Islet precursor cell (in vitro differentiated cells): Measurements from ENCODE around the gene STARD8.
"Not testable (repeated sequence)": the region's sequence is repeated elsewhere in the genome, so short reads cannot be mapped to it uniquely, and the experiment has no call there.

Experiments used
- DNase-seq: peaks from one replicate; pipeline ENCODE4 v3.0.0-alpha.2; 2018

Gene STARD8

DNA sequence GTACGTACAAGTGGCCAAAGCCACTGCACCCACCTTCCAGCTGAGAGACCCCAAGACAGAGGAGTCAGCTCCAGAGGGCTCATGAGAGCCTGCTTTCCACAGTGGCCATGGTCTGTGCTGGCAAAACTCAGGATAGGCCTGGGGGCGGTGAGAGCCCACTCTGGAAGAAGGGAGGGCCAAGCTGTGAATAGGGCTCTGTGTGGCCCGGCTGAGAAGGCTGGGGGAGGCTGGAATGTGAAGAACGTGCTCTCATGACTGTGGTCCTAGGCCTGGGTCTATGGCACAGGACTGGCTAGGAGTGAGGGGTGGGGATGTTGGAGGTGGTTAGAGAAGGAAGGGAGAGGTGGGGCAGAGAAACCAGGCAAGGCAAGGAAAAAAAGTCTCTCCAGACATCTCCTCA is 13.3 kb downstream of the STARD8 start:
- peak; percentile 90 for DNase-seq

DNA sequence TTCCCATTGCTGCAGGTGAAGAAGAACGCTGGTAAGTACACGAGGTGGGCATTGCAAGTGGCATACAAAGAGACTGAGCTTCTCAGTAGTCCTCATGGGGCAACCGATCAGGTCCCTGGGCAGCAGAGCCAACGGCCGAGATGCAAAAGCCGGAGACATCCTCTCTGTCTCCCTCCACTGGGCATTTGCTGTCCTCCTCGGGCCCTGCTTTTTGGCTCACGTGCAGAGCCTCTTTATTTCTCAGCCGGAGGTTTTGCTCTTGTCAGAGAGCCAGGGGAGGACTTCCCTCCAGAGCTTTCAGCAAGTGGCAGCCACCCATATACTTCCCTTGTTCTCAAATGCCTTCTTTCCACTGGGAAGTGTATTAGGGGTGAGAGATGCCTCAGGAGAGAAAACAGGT is 18.0 kb downstream of the STARD8 start:
- no peak for DNase-seq

DNA sequence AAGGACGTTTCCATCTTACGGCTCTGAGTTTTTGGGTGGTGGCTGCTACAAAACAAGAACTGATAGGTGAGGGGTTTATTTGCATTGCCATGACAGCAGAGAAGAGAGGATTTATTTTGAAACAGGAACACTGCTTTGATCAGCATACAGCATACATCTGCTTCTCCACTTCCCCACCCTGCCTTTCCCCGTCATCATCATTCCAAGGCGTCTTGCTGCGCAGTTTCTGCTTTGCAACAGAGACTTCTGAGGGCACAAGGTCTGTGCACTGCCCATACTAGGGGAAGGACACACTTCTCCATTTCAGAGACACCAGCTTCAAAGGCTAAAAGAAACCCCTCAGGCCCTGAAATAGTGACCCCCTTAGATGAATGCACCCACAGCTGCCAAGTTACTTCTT is 19.1 kb downstream of the STARD8 start:
- no peak for DNase-seq

DNA sequence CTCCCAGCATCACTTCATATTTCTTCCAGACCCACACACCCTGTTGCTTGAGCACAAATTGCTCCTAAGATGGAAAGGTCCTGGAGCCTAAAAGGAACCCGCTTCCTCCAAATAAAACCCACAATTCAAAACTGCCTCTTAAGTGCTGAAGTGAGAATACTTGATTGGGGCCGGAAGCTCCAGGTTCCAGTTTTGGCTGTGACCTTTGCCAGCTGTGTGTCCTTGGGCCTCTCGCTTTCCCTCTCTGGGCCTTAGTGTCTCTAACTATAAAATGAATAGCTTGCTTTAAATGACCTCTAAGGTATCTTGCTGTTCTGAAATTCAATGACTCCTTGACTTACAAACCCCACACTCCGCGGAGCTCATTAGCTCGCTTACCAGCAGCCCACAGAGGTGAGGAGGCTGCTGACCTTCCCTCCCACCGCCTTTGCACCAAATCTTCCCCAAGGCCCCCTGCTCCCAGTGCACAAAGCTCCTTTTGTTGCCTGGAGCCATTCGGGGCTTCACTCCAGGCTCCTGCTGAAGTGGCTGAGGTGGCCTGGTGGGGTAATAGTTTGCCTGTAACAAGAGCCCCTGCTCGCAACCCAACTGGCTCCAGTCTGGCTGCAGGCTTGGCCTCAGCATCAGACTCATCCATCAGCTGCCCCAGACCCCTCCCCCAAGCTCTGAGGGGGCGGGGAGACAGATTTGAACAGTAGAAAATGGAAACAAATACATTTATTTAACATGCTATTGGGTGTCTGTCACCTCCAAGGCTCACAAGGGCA is 21.8 kb downstream of the STARD8 start:
- peak; percentile 95 for DNase-seq

GRCh38 chrX:68669871-68670270 is 22.4 kb downstream of the STARD8 start:
- DNase-seq: no peak

GRCh38 chrX:68671221-68671620 is 23.8 kb downstream of the STARD8 start:
- DNase-seq: no peak

DNA sequence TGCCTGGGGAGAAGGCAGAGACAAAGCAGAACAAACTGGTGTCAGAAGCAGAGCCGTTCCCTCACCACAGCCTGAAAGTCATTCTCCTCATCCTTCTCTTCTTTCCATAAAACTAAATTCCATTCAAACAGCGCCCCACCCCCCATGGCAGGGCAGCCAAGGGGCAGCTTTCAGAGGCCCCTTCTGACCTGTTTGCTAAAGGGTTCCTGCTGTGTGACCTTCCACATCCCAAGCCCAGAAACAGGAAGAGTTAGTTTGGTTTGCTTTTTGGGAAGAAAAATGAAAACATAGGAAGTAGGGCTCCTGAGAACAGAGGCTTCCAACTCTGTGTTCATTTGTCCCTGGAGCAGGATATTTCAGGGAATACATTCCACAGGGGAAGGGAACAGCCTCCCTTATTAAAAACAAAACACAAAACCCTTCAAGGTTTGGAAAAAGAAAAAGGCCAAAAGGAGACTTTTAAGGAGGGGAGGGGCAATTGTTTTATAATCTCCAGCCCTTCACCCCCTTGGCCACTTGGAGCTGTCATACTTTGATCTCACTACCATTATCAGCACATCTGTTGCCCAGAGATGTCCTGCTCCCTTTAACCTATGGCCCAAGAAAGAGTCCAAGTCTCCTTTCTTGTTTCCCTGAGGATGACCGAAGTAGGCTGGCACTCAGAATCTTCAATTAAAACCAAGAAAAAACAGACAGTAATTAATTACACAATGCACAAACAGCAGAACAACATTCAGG is 25.3 kb downstream of the STARD8 start:
- DNase-seq: no peak

DNA sequence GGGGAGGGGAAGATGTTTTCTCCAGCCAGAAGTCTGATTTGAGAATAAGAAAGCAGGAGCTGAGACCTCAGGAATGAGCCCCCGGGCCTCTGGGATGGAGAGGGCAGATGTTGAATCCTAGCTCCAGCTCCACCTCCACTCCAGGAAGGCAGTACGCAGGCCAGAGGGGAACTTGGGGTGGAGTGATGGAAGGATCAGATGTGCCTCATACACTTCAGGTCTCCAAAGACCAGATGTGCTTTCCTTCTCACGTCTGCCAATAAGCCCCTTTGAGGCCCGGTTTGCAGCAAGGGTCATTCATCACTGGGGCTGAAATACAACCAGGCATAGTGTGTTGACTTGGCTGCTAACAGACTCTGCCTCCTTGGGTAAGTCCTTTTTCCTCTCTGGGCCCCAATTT is 28.1 kb downstream of the STARD8 start:
- no peak for DNase-seq

DNA sequence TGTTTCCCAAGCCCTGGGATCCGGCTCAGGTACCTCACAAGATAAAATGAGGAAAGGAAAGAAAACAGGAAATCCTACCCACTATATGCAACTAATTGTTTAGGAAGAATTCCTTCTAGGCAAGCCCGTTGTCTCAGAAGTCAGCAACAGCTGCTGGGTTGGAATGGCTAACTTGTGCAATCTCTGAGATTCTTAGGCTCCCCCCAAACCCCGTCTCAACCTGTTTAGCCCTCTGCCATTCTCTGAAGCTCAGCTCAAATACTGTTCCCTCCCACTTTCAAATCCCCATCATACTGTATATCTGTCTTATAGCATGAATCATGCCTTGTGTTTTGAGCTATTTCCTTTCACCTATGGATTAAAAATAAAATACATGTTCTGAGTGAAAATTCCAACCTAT is 28.9 kb downstream of the STARD8 start:
- no peak for DNase-seq

GRCh38 chrX:68677998-68678397 is 30.5 kb downstream of the STARD8 start:
- DNase-seq: no peak

- no peak for DNase-seq
Observed at GRCh38 chrX:68681443-68681941, 34.0 kb downstream of the STARD8 start.

DNA sequence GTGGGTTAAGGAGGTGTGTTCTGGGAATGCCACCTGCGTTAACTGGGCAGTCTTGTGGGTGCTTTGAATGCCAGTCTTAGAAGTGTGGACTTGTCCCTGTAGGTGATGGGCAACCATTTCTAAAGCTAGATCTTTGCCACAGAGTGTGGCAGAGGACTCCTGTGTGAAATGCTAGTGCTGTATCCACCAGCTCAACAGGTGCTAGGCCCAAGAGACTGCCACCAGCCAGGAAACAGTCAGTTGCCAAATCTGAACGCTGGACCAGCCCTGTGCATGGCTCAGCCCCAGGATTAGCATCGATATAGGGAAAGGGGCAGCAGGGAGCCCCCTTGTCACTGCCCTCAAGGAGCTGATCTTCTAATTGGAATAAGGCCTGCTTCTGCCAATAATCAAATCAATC is 35.3 kb downstream of the STARD8 start:
- no peak for DNase-seq

- DNase-seq: no peak
Observed at GRCh38 chrX:68683580-68683979, 36.1 kb downstream of the STARD8 start.

DNA sequence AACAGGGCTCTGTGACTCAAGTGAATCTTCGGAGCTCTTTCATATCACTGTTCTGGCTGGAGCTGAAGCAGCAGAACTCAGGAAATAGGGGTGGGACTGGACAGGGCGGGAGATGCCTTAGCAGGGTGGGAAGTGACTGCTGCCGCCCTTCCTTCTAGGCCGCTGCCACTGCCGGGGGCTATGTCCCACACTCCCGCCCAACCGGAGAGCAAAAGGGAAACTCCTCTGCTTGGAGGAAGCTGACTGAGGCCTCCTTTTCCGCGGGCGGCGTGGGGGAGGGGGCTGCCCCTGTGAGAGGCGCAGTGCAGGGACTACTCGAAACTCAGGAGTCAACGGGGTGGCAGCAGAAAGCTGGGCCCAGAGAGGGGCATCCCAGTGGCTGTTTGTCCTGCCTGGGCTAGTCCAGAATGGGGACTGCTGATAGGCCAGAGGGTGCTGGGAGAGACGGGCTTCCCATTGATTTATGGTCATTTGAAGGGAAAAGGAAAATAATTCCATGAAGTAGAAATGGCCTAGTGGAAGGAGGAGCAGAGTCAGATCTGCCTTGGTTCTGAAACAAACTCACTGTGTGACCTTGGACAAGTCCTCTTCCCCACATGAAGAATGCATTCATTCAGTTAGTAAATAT is 36.9 kb downstream of the STARD8 start:
- peak; percentile 79 for DNase-seq

DNA sequence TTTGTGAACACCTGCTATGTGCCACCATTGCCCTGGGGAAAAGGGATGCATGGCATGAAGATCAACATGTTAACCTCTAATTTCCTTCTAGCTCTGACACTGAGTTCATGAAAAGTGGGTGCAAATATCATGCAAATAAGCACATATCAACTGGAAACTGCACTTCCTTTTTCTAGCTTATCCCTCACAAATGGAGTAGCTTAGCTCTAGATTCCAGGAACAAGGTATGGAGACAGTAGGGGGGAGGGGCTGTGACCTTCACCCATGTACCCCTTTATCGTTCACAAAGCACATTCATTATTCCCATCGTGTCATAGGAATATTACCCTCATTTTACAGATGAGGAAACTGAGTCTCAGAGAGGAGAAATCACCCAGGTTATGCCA is 37.4 kb downstream of the STARD8 start:
- no peak for DNase-seq

DNA sequence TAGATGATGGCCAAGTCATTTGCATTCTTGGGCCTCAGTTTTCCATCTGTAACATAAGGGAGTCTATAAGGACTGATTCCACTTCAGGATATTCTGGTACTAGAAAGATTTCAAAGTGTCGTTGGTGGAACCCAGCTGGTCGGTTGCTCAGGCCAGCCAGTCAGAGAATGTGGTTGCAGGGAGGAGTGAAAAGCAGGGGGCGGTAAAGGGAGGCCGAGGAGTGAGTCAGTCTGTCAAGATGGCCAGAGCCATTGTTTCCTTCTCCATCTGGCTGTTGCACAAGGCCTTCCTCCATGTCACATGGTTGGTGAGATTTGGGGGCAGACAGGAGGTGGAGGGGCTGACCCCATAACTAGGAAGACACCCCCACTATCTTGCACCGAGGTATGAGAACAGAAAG is 38.2 kb downstream of the STARD8 start:
- DNase-seq: peak; percentile 68

GRCh38 chrX:68686097-68686977 is 38.9 kb downstream of the STARD8 start:
- peak; percentile 79 for DNase-seq

DNA sequence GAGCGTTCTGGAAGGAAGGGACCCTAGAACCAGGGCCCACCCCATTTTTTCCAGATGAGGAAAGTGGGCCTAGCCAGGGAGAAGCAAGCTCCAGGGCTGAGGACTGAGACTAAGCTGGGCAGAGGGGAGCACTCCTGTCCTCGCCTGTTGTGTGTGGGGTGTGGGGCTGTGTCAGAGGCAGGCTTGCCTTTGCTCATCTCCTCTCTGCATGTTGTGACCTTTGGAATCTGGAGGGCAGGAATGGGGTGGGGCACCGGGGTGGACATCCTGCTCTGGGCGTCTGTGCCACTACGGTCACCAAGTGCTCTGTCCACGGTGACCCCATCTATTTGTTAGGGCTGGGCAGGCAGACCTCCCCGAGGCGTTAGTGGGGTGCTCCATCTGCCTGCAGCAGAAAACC is 41.5 kb downstream of the STARD8 start:
- DNase-seq: not testable (repeated sequence)

- no peak for DNase-seq
Observed at GRCh38 chrX:68690936-68691501, 43.6 kb downstream of the STARD8 start.

- no peak for DNase-seq
Observed at GRCh38 chrX:68691921-68692320, 44.5 kb downstream of the STARD8 start.

DNA sequence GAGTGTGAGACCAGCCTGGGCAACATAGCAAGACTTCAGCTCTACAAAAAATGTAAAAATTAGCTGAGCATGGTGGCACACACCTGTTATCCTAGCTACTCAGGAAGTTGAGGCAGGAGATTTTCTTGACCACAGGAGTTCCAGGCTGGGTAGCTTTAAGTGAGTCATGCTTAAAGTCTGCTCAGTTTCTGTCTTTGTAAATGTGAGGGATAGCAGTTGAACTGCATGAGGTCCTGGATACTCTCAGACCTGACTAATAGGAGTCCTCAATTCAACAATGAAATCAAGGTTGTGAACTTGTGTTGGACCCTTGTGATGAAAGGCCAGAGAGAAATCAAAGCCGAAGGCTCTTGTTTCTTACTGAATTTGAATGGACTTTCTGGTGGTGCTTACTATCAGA is 45.2 kb downstream of the STARD8 start:
- no peak for DNase-seq
